ENCODE data around the gene PXN. TPM values are rescaled to one million over a fixed set of nuclear protein-coding genes. Genes with fewer than 3 reads are reported as not detected.
"Not testable (repeated sequence)": the region's sequence is repeated elsewhere in the genome, so short reads cannot be mapped to it uniquely, and the experiment has no call there.

PXN gene
- total and polyA plus RNA-seq, 2 experiments from 2014 or later = 38.4 to 76.0 TPM

- H3K9me3 Mint-ChIP-seq = no peaks in the 10 kb centered on the region
- peaks cover 54% of the 10 kb centered on the region for H3K36me3 Mint-ChIP-seq (ENCODE audit: low read depth)
- Histone ChIP-seq H3K4me2 (no peak overlapping the region), H3K27me3 (ENCODE audit: insufficient read depth) (no peaks in the 10 kb centered on the region), H4K20me1 (replicated peaks; ENCODE audit: insufficient read depth) (peaks cover 5% of the 10 kb centered on the region; the same call in 1 of the 2 replicates), H3K36me3 (ENCODE audit: insufficient read depth) (peaks cover 13% of the 10 kb centered on the region; the same call in 1 of the 2 replicates), H3K4me3 (no peak overlapping the region), H3K4me1 (ENCODE audit: insufficient read depth) (no peaks in the 10 kb centered on the region; the same call in 1 of the 2 replicates), H3K27ac (ENCODE audit: low read depth) (no peak overlapping the region), H3F3A (replicated peaks; ENCODE audit: low read depth) (peaks cover 12% of the 10 kb centered on the region; the same call in 1 of the 2 replicates), H3K9me2 (ENCODE audit: insufficient read depth) (no peaks in the 10 kb centered on the region), H3K79me2 (replicated peaks; ENCODE audit: insufficient read depth) (no peaks in the 10 kb centered on the region), H2AFZ (no peak overlapping the region)
- TF ChIP-seq ZNF114 (CRISPR knock-in tag; IDR thresholded peaks at IDR 0.05) (no peak), JUNB (IDR thresholded peaks at IDR 0.05; ENCODE audit: unreplicated experiment) (no peak), ZNF331 (CRISPR knock-in tag; IDR thresholded peaks at IDR 0.05; ENCODE audit: low read depth) (no peak)
- TF ChIP-seq, protein P1, sequence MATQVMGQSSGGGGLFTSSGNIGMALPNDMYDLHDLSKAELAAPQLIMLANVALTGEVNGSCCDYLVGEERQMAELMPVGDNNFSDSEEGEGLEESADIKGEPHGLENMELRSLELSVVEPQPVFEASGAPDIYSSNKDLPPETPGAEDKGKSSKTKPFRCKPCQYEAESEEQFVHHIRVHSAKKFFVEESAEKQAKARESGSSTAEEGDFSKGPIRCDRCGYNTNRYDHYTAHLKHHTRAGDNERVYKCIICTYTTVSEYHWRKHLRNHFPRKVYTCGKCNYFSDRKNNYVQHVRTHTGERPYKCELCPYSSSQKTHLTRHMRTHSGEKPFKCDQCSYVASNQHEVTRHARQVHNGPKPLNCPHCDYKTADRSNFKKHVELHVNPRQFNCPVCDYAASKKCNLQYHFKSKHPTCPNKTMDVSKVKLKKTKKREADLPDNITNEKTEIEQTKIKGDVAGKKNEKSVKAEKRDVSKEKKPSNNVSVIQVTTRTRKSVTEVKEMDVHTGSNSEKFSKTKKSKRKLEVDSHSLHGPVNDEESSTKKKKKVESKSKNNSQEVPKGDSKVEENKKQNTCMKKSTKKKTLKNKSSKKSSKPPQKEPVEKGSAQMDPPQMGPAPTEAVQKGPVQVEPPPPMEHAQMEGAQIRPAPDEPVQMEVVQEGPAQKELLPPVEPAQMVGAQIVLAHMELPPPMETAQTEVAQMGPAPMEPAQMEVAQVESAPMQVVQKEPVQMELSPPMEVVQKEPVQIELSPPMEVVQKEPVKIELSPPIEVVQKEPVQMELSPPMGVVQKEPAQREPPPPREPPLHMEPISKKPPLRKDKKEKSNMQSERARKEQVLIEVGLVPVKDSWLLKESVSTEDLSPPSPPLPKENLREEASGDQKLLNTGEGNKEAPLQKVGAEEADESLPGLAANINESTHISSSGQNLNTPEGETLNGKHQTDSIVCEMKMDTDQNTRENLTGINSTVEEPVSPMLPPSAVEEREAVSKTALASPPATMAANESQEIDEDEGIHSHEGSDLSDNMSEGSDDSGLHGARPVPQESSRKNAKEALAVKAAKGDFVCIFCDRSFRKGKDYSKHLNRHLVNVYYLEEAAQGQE (IDR thresholded peaks at IDR 0.05; ENCODE audit: unreplicated experiment) = no peak
- peaks cover 17% of the 10 kb centered on the region for H3K27me3 Mint-ChIP-seq (ENCODE audit: insufficient read depth, low read depth, poor library complexity)
- ATAC-seq = no peak
- no peak for DNase-seq (ENCODE audit: low spot score)
- no peak overlapping the region; the same call in 1 of the 2 replicates for H3K27ac Mint-ChIP-seq
- H3K4me1 Mint-ChIP-seq = peaks cover 6% of the 10 kb centered on the region
- no peak overlapping the region for H3K4me3 Mint-ChIP-seq
These were observed 50.7 kb downstream of the PXN start for GRCh38 chr12:120214626-120215356.

DNA sequence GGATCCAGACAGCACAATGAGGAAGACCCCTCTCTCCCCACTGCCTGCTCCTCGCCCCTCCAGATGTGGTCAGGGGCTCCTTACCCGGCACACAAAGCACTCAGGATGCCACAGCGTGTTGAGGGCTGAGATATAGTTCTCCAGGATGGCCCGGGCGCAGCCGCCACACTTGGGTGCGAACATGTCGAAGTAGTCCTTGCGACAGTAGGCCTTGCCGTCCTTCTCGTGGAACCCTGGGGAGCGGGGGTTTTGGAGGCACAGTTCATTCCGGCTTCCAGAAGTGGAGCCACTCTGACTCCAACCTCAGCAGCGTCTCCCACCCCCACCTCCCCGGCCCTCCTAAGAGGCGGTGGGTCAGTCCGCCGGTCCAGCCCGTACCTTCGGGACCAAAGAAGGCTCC is 51.8 kb downstream of the PXN start:
- no peak overlapping the region for H3K4me3 ChIP-seq
- Mint-ChIP-seq H3K36me3 (ENCODE audit: low read depth) (peaks cover 53% of the 10 kb centered on the region), H3K27me3 (ENCODE audit: insufficient read depth, low read depth, poor library complexity) (peaks cover 16% of the 10 kb centered on the region), H3K4me1 (peaks cover 6% of the 10 kb centered on the region), H3K4me3 (no peak overlapping the region), H3K27ac (0 out of 2 replicates have a peak overlapping the region, but pooled peaks have one; percentile 18), H3K9me3 (no peaks in the 10 kb centered on the region)
- no peaks in the 10 kb centered on the region; the same call in 1 of the 2 replicates for H3K4me1 ChIP-seq (ENCODE audit: insufficient read depth)
- H3K27me3 ChIP-seq (ENCODE audit: insufficient read depth) = no peaks in the 10 kb centered on the region
- H2AFZ ChIP-seq = no peak overlapping the region
- TF ChIP-seq CREB1 (CRISPR knock-in tag; IDR thresholded peaks at IDR 0.05; ENCODE audit: low read depth) = no peak
- no peak for DNase-seq (ENCODE audit: low spot score)
- H4K20me1 ChIP-seq (replicated peaks; ENCODE audit: insufficient read depth) = peaks cover 5% of the 10 kb centered on the region; the same call in 1 of the 2 replicates
- no peaks in the 10 kb centered on the region for H3K9me2 ChIP-seq (ENCODE audit: insufficient read depth)
- no peak overlapping the region for H3K27ac ChIP-seq (ENCODE audit: low read depth)
- H3K36me3 ChIP-seq (ENCODE audit: insufficient read depth) = peaks cover 13% of the 10 kb centered on the region; the same call in 1 of the 2 replicates
- no peaks in the 10 kb centered on the region for H3K79me2 ChIP-seq (replicated peaks; ENCODE audit: insufficient read depth)
- H3F3A ChIP-seq (replicated peaks; ENCODE audit: low read depth) = peaks cover 14% of the 10 kb centered on the region; the same call in 1 of the 2 replicates
- H3K4me2 ChIP-seq = no peak overlapping the region
- no peak for ATAC-seq

GRCh38 chr12:120213182-120213581 is 52.3 kb downstream of the PXN start:
- not testable (repeated sequence) for H3K27ac Mint-ChIP-seq; H3K9me2 ChIP-seq (ENCODE audit: insufficient read depth); H3K4me3 ChIP-seq; H3K4me3 Mint-ChIP-seq; DNase-seq (ENCODE audit: low spot score); H2AFZ ChIP-seq; H3K4me1 ChIP-seq (ENCODE audit: insufficient read depth); H3K27me3 ChIP-seq (ENCODE audit: insufficient read depth); H3K4me2 ChIP-seq; ATAC-seq; H3K9me3 Mint-ChIP-seq; H3K27ac ChIP-seq (ENCODE audit: low read depth); H4K20me1 ChIP-seq (replicated peaks; ENCODE audit: insufficient read depth); H3K4me1 Mint-ChIP-seq; H3K79me2 ChIP-seq (replicated peaks; ENCODE audit: insufficient read depth); H3K36me3 ChIP-seq (ENCODE audit: insufficient read depth)
- H3F3A ChIP-seq (replicated peaks; ENCODE audit: low read depth) = peaks cover 14% of the 10 kb centered on the region; the same call in 1 of the 2 replicates
- H3K27me3 Mint-ChIP-seq (ENCODE audit: insufficient read depth, low read depth, poor library complexity) = peaks cover 16% of the 10 kb centered on the region
- peaks cover 48% of the 10 kb centered on the region for H3K36me3 Mint-ChIP-seq (ENCODE audit: low read depth)

Data from GM23338 (cell line).